Uterus (tissue), 4 donors: ENCODE results near the gene C19orf25. TPM values are rescaled to one million over a fixed set of nuclear protein-coding genes. Genes with fewer than 3 reads are reported as not detected.

Experiments used
- DNase-seq, 2 donors: peaks; one replicate each; pipeline ENCODE4 v3.0.0-alpha.2; 2019 to 2020
- H3K27ac ChIP-seq, 2 donors: fragments of 200-600 bp; sonication (generic); 1 replicate in 1 of 2; 2 replicates in 1 of 2; pipeline ENCODE4 v1.5.1; 2016 to 2018
- H3K27me3 ChIP-seq, 2 donors: fragments of 200-600 bp; sonication (generic); one replicate each; pipeline ENCODE4 v1.5.1; 2018 to 2019; ENCODE audit warnings: control low read depth in 1 of 2
- H3K36me3 ChIP-seq, 2 donors: fragments of 200-600 bp; sonication (generic); one replicate each; pipeline ENCODE4 v1.5.1; 2019; ENCODE audit warnings: control low read depth in 1 of 2
- H3K4me1 ChIP-seq, 2 donors: fragments of 200-600 bp; sonication (generic); one replicate each; pipeline ENCODE4 v1.5.1; 2018 to 2019; ENCODE audit warnings: control low read depth in 1 of 2
- H3K4me3 ChIP-seq, 2 donors: fragments of 200-600 bp; sonication (generic); 1 replicate in 1 of 2; 2 replicates in 1 of 2; pipeline ENCODE4 v1.5.1; 2018 to 2019; ENCODE audit warnings: mild to moderate bottlenecking in 1 of 2
- H3K9me3 ChIP-seq, 2 donors: fragments of 200-600 bp; sonication (generic); one replicate each; pipeline ENCODE4 v1.5.1; 2019; ENCODE audit warnings: control low read depth in 1 of 2
- POLR2A ChIP-seq, 2 donors: fragments of 450-650 bp; IDR thresholded peaks; one replicate each; pipeline ENCODE4 v1.6.1; 2016; ENCODE audit warnings: antibody characterized with exemption in 2 of 2, mild to moderate bottlenecking in 1 of 2, moderate library complexity in 1 of 2
- intact Hi-C: fragments of 100-400 bp; cut with DNase I; formaldehyde crosslinking; loops from one replicate; pipeline ENCODE4 v1.15.1; 2023; ENCODE audit warnings: low total_unique reads
- total RNA-seq, 4 donors: library from RNA; depleted of rRNA in 3 of 4; stranded (reverse); fragments of >200 nt in 3 of 4; gene quantifications; one replicate each; pipeline versions ENCODE4 v1.1.0 to v1.2.4, GENCODE V29; 2014 to 2023
- TF ChIP-seq, protein P1 (sequence below), 4 experiments: fragments of 200-600 bp in 2 of 4; fragments of 450-650 bp in 2 of 4; sonication (generic) in 2 of 4; IDR thresholded peaks; one replicate each; pipeline ENCODE4 v1.5.1; 2016 to 2019; ENCODE audit warnings: antibody characterized with exemption in 4 of 4, mild to moderate bottlenecking in 2 of 4, moderate library complexity in 1 of 4
- donor health status: DM: yes; HTN: yes; CAD: no.

Gene C19orf25
- total RNA-seq, 4 donors from 2014 or later: 17.7 to 32.9 (median 28.9) TPM

DNA sequence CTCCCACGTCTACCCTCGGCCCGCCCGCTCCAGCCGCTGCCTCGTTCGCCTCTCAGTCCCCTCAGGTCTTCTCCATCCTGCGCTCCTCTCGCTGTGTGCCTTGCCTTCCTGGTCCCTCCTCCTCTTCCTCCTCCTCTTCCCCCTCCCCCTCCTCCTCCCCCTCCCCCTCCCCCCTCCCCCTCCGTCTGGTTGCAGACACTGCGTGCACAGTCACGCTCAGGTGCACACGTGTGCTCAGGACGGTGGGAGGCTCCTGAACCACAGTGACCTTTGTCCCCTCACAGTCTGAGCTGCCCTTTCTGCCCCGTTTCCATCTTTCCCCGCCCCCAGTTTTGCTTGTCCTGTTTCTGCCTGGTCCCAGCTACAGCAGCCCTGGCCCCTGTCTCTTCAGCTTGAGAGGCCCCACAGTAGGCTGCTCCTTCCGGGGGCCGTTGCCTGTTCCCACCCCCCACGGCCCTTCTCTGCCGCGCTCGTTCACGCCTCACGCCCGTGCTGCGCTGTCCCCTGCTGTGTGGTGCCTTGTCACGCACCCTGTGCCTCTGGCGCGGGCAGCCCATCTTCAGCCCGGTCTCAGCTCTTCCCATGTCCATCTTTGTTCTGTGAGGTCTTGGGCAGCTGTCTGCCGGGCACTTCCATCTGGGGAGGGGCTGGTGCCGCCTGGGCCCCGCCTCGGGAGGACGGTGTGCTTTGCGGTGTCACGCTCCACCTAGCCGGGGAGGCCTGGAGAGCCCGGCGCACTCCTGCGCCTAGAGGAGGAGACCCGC is 54.6 kb downstream of the C19orf25 start:
- intact Hi-C loops: no loop called here
- TF ChIP-seq, protein P1, sequence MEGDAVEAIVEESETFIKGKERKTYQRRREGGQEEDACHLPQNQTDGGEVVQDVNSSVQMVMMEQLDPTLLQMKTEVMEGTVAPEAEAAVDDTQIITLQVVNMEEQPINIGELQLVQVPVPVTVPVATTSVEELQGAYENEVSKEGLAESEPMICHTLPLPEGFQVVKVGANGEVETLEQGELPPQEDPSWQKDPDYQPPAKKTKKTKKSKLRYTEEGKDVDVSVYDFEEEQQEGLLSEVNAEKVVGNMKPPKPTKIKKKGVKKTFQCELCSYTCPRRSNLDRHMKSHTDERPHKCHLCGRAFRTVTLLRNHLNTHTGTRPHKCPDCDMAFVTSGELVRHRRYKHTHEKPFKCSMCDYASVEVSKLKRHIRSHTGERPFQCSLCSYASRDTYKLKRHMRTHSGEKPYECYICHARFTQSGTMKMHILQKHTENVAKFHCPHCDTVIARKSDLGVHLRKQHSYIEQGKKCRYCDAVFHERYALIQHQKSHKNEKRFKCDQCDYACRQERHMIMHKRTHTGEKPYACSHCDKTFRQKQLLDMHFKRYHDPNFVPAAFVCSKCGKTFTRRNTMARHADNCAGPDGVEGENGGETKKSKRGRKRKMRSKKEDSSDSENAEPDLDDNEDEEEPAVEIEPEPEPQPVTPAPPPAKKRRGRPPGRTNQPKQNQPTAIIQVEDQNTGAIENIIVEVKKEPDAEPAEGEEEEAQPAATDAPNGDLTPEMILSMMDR (IDR thresholded peaks at IDR 0.05): no peak
- no peak for TF ChIP-seq POLR2A (IDR thresholded peaks at IDR 0.05)
- DNase-seq: no peak
- Histone ChIP-seq H3K4me1 (peaks cover 0 to 6% of the 10 kb centered on the region in 2 donors), H3K27me3 (no peaks in the 10 kb centered on the region), H3K36me3 (no peaks in the 10 kb centered on the region), H3K9me3 (no peaks in the 10 kb centered on the region), H3K27ac (no peak overlapping the region), H3K4me3 (no peak overlapping the region)

DNA sequence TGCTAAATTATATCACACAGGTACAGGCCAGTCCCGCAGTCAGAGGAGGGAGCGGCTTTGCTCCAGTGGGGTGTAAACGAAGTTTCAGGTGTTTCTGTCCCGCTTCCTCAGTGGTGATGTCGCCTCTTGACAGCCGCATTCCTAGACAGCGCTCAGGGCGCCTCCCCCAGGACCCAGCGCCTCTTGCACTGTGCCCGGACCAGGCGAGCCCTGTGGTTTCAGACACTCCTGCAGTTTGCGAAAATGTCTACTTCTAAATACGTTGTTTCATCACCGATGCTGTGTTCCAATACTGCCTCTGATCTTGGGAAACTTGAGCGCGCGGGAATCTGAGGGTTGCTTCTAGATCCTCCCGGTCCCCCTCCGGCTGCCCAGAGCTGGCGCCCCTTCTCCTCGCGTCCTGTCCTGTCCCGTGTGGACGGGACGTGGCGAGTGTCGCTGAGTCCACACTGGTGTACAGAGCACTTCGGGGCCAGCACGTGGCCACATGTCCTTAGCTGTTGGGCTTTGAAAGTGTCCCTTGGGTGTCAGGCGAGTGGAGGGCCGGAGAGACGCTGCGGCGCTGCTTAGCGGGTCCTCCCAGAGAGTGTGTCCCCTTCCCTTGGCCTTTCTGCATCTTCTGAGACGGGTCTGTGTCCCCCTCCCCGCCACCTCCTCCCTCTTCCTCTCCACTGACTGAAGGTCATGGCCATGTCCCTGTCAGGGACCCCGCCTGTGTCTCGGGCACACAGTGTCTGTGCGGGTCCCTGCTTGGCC is 55.4 kb downstream of the C19orf25 start:
- no peak for DNase-seq
- TF ChIP-seq, protein P1 (IDR thresholded peaks at IDR 0.05): no peak
- no peak for TF ChIP-seq POLR2A (IDR thresholded peaks at IDR 0.05)
- Histone ChIP-seq H3K4me1 (peaks cover 0 to 6% of the 10 kb centered on the region in 2 donors), H3K9me3 (no peaks in the 10 kb centered on the region), H3K27me3 (no peaks in the 10 kb centered on the region), H3K36me3 (no peaks in the 10 kb centered on the region), H3K27ac (no peak overlapping the region), H3K4me3 (no peak overlapping the region)
- intact Hi-C loops: no loop called here

Other genes starting within 250 kb of the C19orf25 start
- 1 to 10 TPM in 2 of 4 donors, under 1 TPM in 1, not detected in 1; 0.26 to 1.5 (median 1.0) TPM for gene CBARP, start 241.2 kb downstream of the C19orf25 start, total RNA-seq
- 100 to 1,000 TPM in 2 of 4 donors, 10 to 100 TPM in 1, 1 to 10 TPM in 1; 4.7 to 164 (median 68.9) TPM for gene ATP5F1D, start 237.5 kb downstream of the C19orf25 start, total RNA-seq
- gene MIDN, start 230.6 kb downstream of the C19orf25 start, total RNA-seq: 100 to 1,000 TPM in 1 of 4 donors, 10 to 100 TPM in 2, under 1 TPM in 1; 0.77 to 108 (median 15.0) TPM
- gene CIRBP, start 209.9 kb downstream of the C19orf25 start, total RNA-seq: 100 to 1,000 TPM; 235 to 950 (median 535) TPM
- gene FAM174C, start 203.7 kb downstream of the C19orf25 start, total RNA-seq: 10 to 100 TPM in 2 of 4 donors, 1 to 10 TPM in 2; 2.1 to 24.3 (median 7.1) TPM
- under 1 TPM in 1 of 4 donors, not detected in 3; 0.76 TPM for gene EFNA2, start 193.3 kb downstream of the C19orf25 start, total RNA-seq
- 10 to 100 TPM; 39.2 to 65.5 (median 42.1) TPM for gene NDUFS7, start 95.3 kb downstream of the C19orf25 start, total RNA-seq
- 10 to 100 TPM in 2 of 4 donors, 1 to 10 TPM in 2; 3.3 to 14.4 (median 8.4) TPM for gene GAMT, start 77.7 kb downstream of the C19orf25 start, total RNA-seq
- gene DAZAP1, start 71.6 kb downstream of the C19orf25 start, total RNA-seq: 100 to 1,000 TPM in 1 of 4 donors, 10 to 100 TPM in 1, 1 to 10 TPM in 2; 1.2 to 102 (median 23.8) TPM
- 1,000 to 10,000 TPM in 3 of 4 donors, 100 to 1,000 TPM in 1; 648 to 5,728 (median 1,854) TPM for gene RPS15, start 40.8 kb downstream of the C19orf25 start, total RNA-seq
- 1 to 10 TPM in 1 of 4 donors, under 1 TPM in 2, not detected in 1; 0.12 to 3.5 (median 0.77) TPM for gene APC2, start 29.1 kb downstream of the C19orf25 start, total RNA-seq
- gene PCSK4, start 11.1 kb upstream of the C19orf25 start, total RNA-seq: 1 to 10 TPM in 2 of 4 donors, under 1 TPM in 1, not detected in 1; under 0.01 to 6.4 (median 4.6) TPM
- gene REEP6, start 12.0 kb upstream of the C19orf25 start, total RNA-seq: 1 to 10 TPM in 1 of 4 donors, under 1 TPM in 2, not detected in 1; 0.76 to 3.0 (median 0.77) TPM
- gene ADAMTSL5, start 33.8 kb upstream of the C19orf25 start, total RNA-seq: 10 to 100 TPM in 3 of 4 donors, 1 to 10 TPM in 1; 3.5 to 39.4 (median 12.6) TPM
- 1 to 10 TPM in 1 of 4 donors, under 1 TPM in 1, not detected in 2; 0.21 to 2.7 TPM for gene PLK5, start 44.9 kb upstream of the C19orf25 start, total RNA-seq
- gene MEX3D, start 89.1 kb upstream of the C19orf25 start, total RNA-seq: 10 to 100 TPM in 3 of 4 donors, 1 to 10 TPM in 1; 4.4 to 34.8 (median 23.2) TPM
- gene MBD3, start 113.7 kb upstream of the C19orf25 start, total RNA-seq: 10 to 100 TPM; 53.8 to 75.9 (median 64.5) TPM
- gene UQCR11, start 126.2 kb upstream of the C19orf25 start, total RNA-seq: 100 to 1,000 TPM in 1 of 4 donors, 10 to 100 TPM in 3; 20.6 to 110 (median 30.8) TPM
- gene TCF3, start 173.4 kb upstream of the C19orf25 start, total RNA-seq: 100 to 1,000 TPM in 1 of 4 donors, 10 to 100 TPM in 3; 15.6 to 132 (median 65.7) TPM